ENCODE results near the gene LRFN4. TPM values are rescaled to one million over a fixed set of nuclear protein-coding genes. Genes with fewer than 3 reads are reported as not detected.
A peak's percentile ranks its signal among the peaks of the same experiment; 100 is the strongest.

Gene LRFN4
- total RNA-seq, 1 donor from 2014 or later = 36.2 TPM

GRCh38 chr11:66909181-66909580, 52.3 kb downstream of the LRFN4 start:
- Mint-ChIP-seq H3K36me3 (ENCODE audit: low read depth) (peaks cover 3% of the 10 kb centered on the region), H3K4me1 (peaks cover 73% of the 10 kb centered on the region), H3K9me3 (no peaks in the 10 kb centered on the region)

GRCh38 chr11:66910016-66910415, 53.2 kb downstream of the LRFN4 start:
- TF ChIP-seq, protein P1, sequence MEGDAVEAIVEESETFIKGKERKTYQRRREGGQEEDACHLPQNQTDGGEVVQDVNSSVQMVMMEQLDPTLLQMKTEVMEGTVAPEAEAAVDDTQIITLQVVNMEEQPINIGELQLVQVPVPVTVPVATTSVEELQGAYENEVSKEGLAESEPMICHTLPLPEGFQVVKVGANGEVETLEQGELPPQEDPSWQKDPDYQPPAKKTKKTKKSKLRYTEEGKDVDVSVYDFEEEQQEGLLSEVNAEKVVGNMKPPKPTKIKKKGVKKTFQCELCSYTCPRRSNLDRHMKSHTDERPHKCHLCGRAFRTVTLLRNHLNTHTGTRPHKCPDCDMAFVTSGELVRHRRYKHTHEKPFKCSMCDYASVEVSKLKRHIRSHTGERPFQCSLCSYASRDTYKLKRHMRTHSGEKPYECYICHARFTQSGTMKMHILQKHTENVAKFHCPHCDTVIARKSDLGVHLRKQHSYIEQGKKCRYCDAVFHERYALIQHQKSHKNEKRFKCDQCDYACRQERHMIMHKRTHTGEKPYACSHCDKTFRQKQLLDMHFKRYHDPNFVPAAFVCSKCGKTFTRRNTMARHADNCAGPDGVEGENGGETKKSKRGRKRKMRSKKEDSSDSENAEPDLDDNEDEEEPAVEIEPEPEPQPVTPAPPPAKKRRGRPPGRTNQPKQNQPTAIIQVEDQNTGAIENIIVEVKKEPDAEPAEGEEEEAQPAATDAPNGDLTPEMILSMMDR (conservative IDR thresholded peaks at IDR 0.05) = no peak
- Mint-ChIP-seq H3K27me3 (ENCODE audit: low read depth) (no peaks in the 10 kb centered on the region), H3K36me3 (ENCODE audit: low read depth) (peaks cover 3% of the 10 kb centered on the region), H3K4me1 (peaks cover 80% of the 10 kb centered on the region), H3K9me3 (no peaks in the 10 kb centered on the region), H3K4me3 (peak overlapping the region; percentile 49), H3K27ac (ENCODE audit: unreplicated experiment) (peak overlapping the region; percentile 30)
- DNase-seq (ENCODE audit: low read depth, low spot score) = no peak

More at GRCh38 chr11:66909181-66909580, 52.3 kb downstream of the LRFN4 start:
- no peak overlapping the region for H3K27ac Mint-ChIP-seq (ENCODE audit: unreplicated experiment)
- TF ChIP-seq, protein P1 (conservative IDR thresholded peaks at IDR 0.05) = no peak
- DNase-seq (ENCODE audit: low read depth, low spot score) = no peak
- no peaks in the 10 kb centered on the region for H3K27me3 Mint-ChIP-seq (ENCODE audit: low read depth)
- H3K4me3 Mint-ChIP-seq = no peak overlapping the region

Other genes with a start within 250 kb of the LRFN4 start
- 157 and 160 TPM in 2 replicates for gene RBM14, start 240.4 kb upstream of the LRFN4 start, total RNA-seq
- 268 and 269 TPM in 2 replicates for gene RBM4, start 218.4 kb upstream of the LRFN4 start, total RNA-seq
- gene RBM4B, start 179.2 kb upstream of the LRFN4 start, total RNA-seq = 57.0 and 61.9 TPM in 2 replicates
- 34.1 and 43.6 TPM in 2 replicates for gene SPTBN2, start 127.8 kb upstream of the LRFN4 start, total RNA-seq
- 34.3 and 35.8 TPM in 2 replicates for gene RCE1, start 13.6 kb upstream of the LRFN4 start, total RNA-seq
- 51.9 and 53.6 TPM in 2 replicates for gene PC, start 101.3 kb downstream of the LRFN4 start, total RNA-seq
- not detected in 2 replicates for gene C11orf86, start 118.2 kb downstream of the LRFN4 start, total RNA-seq
- 0.44 and 0.48 TPM in 2 replicates for gene SYT12, start 166.1 kb downstream of the LRFN4 start, total RNA-seq
- gene RHOD, start 199.8 kb downstream of the LRFN4 start, total RNA-seq = 1.7 and 2.1 TPM in 2 replicates

Measured in neural crest cell (in vitro differentiated cells).